Measurements from ENCODE around the gene RNF187. TPM values are rescaled to one million over a fixed set of nuclear protein-coding genes. Genes with fewer than 3 reads are reported as not detected.

RNF187 gene
- total RNA-seq, 1 experiment from 2014 or later, result 97.7 TPM

GRCh38 chr1:228542981-228543380, 55.8 kb downstream of the RNF187 start:
- H2AFZ ChIP-seq (ENCODE audit: low read length), result no peak overlapping the region
- no peak overlapping the region for H3K27ac ChIP-seq (ENCODE audit: low read length)
- no peak overlapping the region for H3K4me3 ChIP-seq (ENCODE audit: low read length)
- POLR2A ChIA-PET (ENCODE audit: unreplicated experiment), result no interaction called here
- CTCF ChIA-PET, result no interaction called here
- TF ChIP-seq EZH2 (IDR thresholded peaks at IDR 0.05; ENCODE audit: low read length, unreplicated experiment), result no peak
- no peak for TF ChIP-seq EZH2phosphoT487 (IDR thresholded peaks at IDR 0.05; ENCODE audit: borderline replicate concordance, low read length)
- TF ChIP-seq CTCF (conservative IDR thresholded peaks at IDR 0.05; ENCODE audit: low read depth, low read length), result no peak
- no peaks in the 10 kb centered on the region for H3K36me3 ChIP-seq (ENCODE audit: low read depth, low read length)
- no peaks in the 10 kb centered on the region for H3F3A ChIP-seq (ENCODE audit: low read length, unreplicated experiment)
- no peaks in the 10 kb centered on the region for H3K9me2 ChIP-seq (replicated peaks; ENCODE audit: low read length)
- no peak overlapping the region for H3K9ac ChIP-seq (ENCODE audit: low read length)
- no peak overlapping the region for H3K4me2 ChIP-seq (ENCODE audit: low read length)
- no peaks in the 10 kb centered on the region for H3K9me3 ChIP-seq (ENCODE audit: low read length)
- no peaks in the 10 kb centered on the region for H3K27me3 ChIP-seq (ENCODE audit: low read length)
- no peaks in the 10 kb centered on the region for H3K4me1 ChIP-seq (ENCODE audit: insufficient read depth, low read length)
- ATAC-seq, result no peak
- DNase-seq, result no peak
- no peaks in the 10 kb centered on the region for H3K79me2 ChIP-seq (ENCODE audit: low read length)
- H4K20me1 ChIP-seq (ENCODE audit: low read length), result no peaks in the 10 kb centered on the region
- no TSS peak for BruUV-seq (replicated peaks)
- intact Hi-C loops (cut with micrococcal nuclease), result no loop called here

- Histone ChIP-seq H3K36me3 (ENCODE audit: low read depth, low read length) (no peaks in the 10 kb centered on the region), H3K9ac (ENCODE audit: low read length) (no peak overlapping the region), H3K9me2 (replicated peaks; ENCODE audit: low read length) (no peaks in the 10 kb centered on the region), H4K20me1 (ENCODE audit: low read length) (no peaks in the 10 kb centered on the region), H3K79me2 (ENCODE audit: low read length) (no peaks in the 10 kb centered on the region), H3K4me2 (ENCODE audit: low read length) (no peak overlapping the region), H3K4me1 (ENCODE audit: insufficient read depth, low read length) (no peaks in the 10 kb centered on the region), H3K27ac (ENCODE audit: low read length) (no peak overlapping the region), H2AFZ (ENCODE audit: low read length) (no peak overlapping the region), H3K4me3 (ENCODE audit: low read length) (no peak overlapping the region), H3K9me3 (ENCODE audit: low read length) (no peaks in the 10 kb centered on the region), H3F3A (ENCODE audit: low read length, unreplicated experiment) (no peaks in the 10 kb centered on the region), H3K27me3 (ENCODE audit: low read length) (no peaks in the 10 kb centered on the region)
- no TSS peak for BruUV-seq (replicated peaks)
- no peak for DNase-seq
- TF ChIP-seq CTCF (conservative IDR thresholded peaks at IDR 0.05; ENCODE audit: low read depth, low read length) (no peak), EZH2phosphoT487 (IDR thresholded peaks at IDR 0.05; ENCODE audit: borderline replicate concordance, low read length) (no peak), EZH2 (IDR thresholded peaks at IDR 0.05; ENCODE audit: low read length, unreplicated experiment) (no peak)
- intact Hi-C loops (cut with micrococcal nuclease), result no loop called here
- no peak for ATAC-seq
- CTCF ChIA-PET, result no interaction called here
- POLR2A ChIA-PET (ENCODE audit: unreplicated experiment), result no interaction called here
Observed at GRCh38 chr1:228543396-228543795, 56.2 kb downstream of the RNF187 start.

- Histone ChIP-seq H2AFZ (ENCODE audit: low read length) (no peak overlapping the region), H3K79me2 (ENCODE audit: low read length) (no peaks in the 10 kb centered on the region), H3K9ac (ENCODE audit: low read length) (no peak overlapping the region), H3K9me2 (replicated peaks; ENCODE audit: low read length) (no peaks in the 10 kb centered on the region), H3F3A (ENCODE audit: low read length, unreplicated experiment) (no peaks in the 10 kb centered on the region), H3K4me1 (ENCODE audit: insufficient read depth, low read length) (no peaks in the 10 kb centered on the region), H3K4me3 (ENCODE audit: low read length) (no peak overlapping the region), H3K27me3 (ENCODE audit: low read length) (no peaks in the 10 kb centered on the region), H3K9me3 (ENCODE audit: low read length) (no peaks in the 10 kb centered on the region), H3K27ac (ENCODE audit: low read length) (no peak overlapping the region), H4K20me1 (ENCODE audit: low read length) (no peaks in the 10 kb centered on the region), H3K36me3 (ENCODE audit: low read depth, low read length) (no peaks in the 10 kb centered on the region), H3K4me2 (ENCODE audit: low read length) (no peak overlapping the region)
- no peak for TF ChIP-seq EZH2 (IDR thresholded peaks at IDR 0.05; ENCODE audit: low read length, unreplicated experiment)
- no peak for TF ChIP-seq EZH2phosphoT487 (IDR thresholded peaks at IDR 0.05; ENCODE audit: borderline replicate concordance, low read length)
- no peak for TF ChIP-seq CTCF (conservative IDR thresholded peaks at IDR 0.05; ENCODE audit: low read depth, low read length)
- CTCF ChIA-PET, result no interaction called here
- no TSS peak for BruUV-seq (replicated peaks)
- DNase-seq, result peak; percentile 47
- POLR2A ChIA-PET (ENCODE audit: unreplicated experiment), result no interaction called here
- intact Hi-C loops (cut with micrococcal nuclease), result no loop called here
- no peak for ATAC-seq
Observed at GRCh38 chr1:228544021-228544850, 57.1 kb downstream of the RNF187 start.

All from PC-3 (cell line).